Dendritic cell treated with granulocyte-macrophage colony-stimulating factor and Interleukin-4, amounts not matched to agents 40 ng/mL and 50 ng/mL, for 4 days (primary cell): ENCODE measurements around the gene MPO.

ENCODE experiments used
- H3K27ac Mint-ChIP-seq: one replicate; pipeline ENCODE4 v1.8.0; 2022; ENCODE audit warnings: mild to moderate bottlenecking, mixed read lengths
- H3K27me3 Mint-ChIP-seq: one replicate; pipeline ENCODE4 v1.8.0; 2022; ENCODE audit warnings: mild to moderate bottlenecking, mixed read lengths
- H3K36me3 Mint-ChIP-seq: one replicate; pipeline ENCODE4 v1.8.0; 2022; ENCODE audit warnings: low read depth, mixed read lengths
- H3K4me1 Mint-ChIP-seq: one replicate; pipeline ENCODE4 v1.8.0; 2022; ENCODE audit warnings: low read depth, mixed read lengths
- H3K4me3 Mint-ChIP-seq: one replicate; pipeline ENCODE4 v1.8.0; 2022; ENCODE audit warnings: mild to moderate bottlenecking, moderate library complexity, mixed read lengths
- H3K9me3 Mint-ChIP-seq: one replicate; pipeline ENCODE4 v1.8.0; 2022; ENCODE audit warnings: mixed read lengths
- intact Hi-C: fragments of 100-400 bp; cut with micrococcal nuclease; formaldehyde crosslinking; loops from one replicate; pipeline ENCODE4 v1.15.0; 2022

The MPO gene

GRCh38 chr17:58227733-58228132 lies 53.0 kb downstream of the MPO start:
- Mint-ChIP-seq H3K36me3 (no peaks in the 10 kb centered on the region), H3K9me3 (no peaks in the 10 kb centered on the region), H3K27ac (no peak overlapping the region), H3K27me3 (peaks cover 27% of the 10 kb centered on the region), H3K4me3 (no peak overlapping the region), H3K4me1 (peaks cover 29% of the 10 kb centered on the region)
- intact Hi-C loops = no loop called here

DNA sequence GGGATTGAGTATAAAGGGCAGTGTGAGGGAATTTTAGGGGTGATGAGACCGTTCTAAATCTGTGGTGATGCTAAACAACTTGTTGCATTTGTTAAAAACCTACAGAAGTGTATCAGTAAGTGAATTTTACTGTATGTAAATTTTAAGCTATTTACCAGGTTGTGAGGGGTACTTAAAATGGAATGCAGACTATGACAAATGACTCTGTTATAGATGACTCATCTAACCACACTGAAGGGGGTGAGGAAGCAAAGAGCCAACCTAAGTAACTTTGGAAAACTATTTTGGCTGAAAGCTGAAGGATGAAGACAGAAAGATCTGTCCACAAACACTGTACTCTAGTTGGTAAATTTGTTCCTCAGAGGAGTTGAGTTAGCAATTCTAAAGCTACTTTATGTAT lies 56.4 kb downstream of the MPO start:
- Mint-ChIP-seq H3K9me3 (no peaks in the 10 kb centered on the region), H3K4me3 (no peak overlapping the region), H3K4me1 (peaks cover 15% of the 10 kb centered on the region), H3K27ac (no peak overlapping the region), H3K27me3 (peaks cover 27% of the 10 kb centered on the region), H3K36me3 (peaks cover under 1% of the 10 kb centered on the region)
- intact Hi-C loops = no loop called here
